Caco-2 (cell line): Measurements from ENCODE around the gene CNOT1. TPM values are rescaled to one million over a fixed set of nuclear protein-coding genes. Genes with fewer than 3 reads are reported as not detected.

Experiments
- BruUV-seq: library from RNA; stranded (reverse); fragments of 400-500 nt; replicated peaks from 2 replicates; lab custom pipeline; 2021; lab: Mats Ljungman, UMichigan
- CTCF ChIA-PET: fragments of 300-600 bp; sonication (Branson Sonifier 250); formaldehyde crosslinking; loops from one replicate; lab custom pipeline; 2022; ENCODE audit warnings: antibody characterized with exemption; lab: Charles Lee
- POLR2A ChIA-PET: fragments of 300-600 bp; sonication (Branson Sonifier 250); formaldehyde crosslinking; loops from one replicate; lab custom pipeline; 2022; ENCODE audit warnings: antibody characterized with exemption; lab: Charles Lee
- DNase-seq, 2 experiments: peaks; one replicate each; pipeline versions ENCODE4 v3.0.0 to v3.0.0-alpha.2; 2020 to 2022
- H3K27me3 ChIP-seq: replicated peaks from 2 replicates; pipeline ENCODE4 v1.6.0; 2011; ENCODE audit warnings: low read length; ENCODE audit not compliant: control insufficient read depth, insufficient read depth
- H3K36me3 ChIP-seq: 2 replicates; pipeline ENCODE4 v1.5.1; 2011; ENCODE audit warnings: low read length; ENCODE audit not compliant: control insufficient read depth, insufficient read depth
- H3K4me1 ChIP-seq: fragments of 250-450 bp; sonication (Bioruptor Pico); 2 replicates; pipeline ENCODE4 v1.5.1; 2020; ENCODE audit warnings: mild to moderate bottlenecking
- H3K4me3 ChIP-seq: 2 replicates; pipeline ENCODE4 v1.5.1; 2011; ENCODE audit warnings: low read depth, mild to moderate bottlenecking, control low read depth, low read length
- H3K9me3 ChIP-seq: fragments of 250-450 bp; sonication (Bioruptor Pico); 2 replicates; pipeline ENCODE4 v1.5.1; 2020; ENCODE audit warnings: mild to moderate bottlenecking, moderate library complexity
- H3K27ac Mint-ChIP-seq: one replicate; pipeline ENCODE4 v1.8.0; 2022; ENCODE audit warnings: mixed read lengths; ENCODE audit not compliant: unreplicated experiment
- H3K27me3 Mint-ChIP-seq: one replicate; pipeline ENCODE4 v1.8.0; 2022; ENCODE audit warnings: mixed read lengths; ENCODE audit not compliant: insufficient read depth, unreplicated experiment
- H3K36me3 Mint-ChIP-seq: one replicate; pipeline ENCODE4 v1.8.0; 2022; ENCODE audit warnings: mild to moderate bottlenecking, mixed read lengths; ENCODE audit not compliant: insufficient read depth, unreplicated experiment
- H3K4me1 Mint-ChIP-seq: one replicate; pipeline ENCODE4 v1.8.0; 2022; ENCODE audit warnings: low read depth, mixed read lengths; ENCODE audit not compliant: unreplicated experiment
- H3K4me3 Mint-ChIP-seq: one replicate; pipeline ENCODE4 v1.8.0; 2022; ENCODE audit warnings: mild to moderate bottlenecking, moderate library complexity, mixed read lengths; ENCODE audit not compliant: unreplicated experiment
- H3K9me3 Mint-ChIP-seq: one replicate; pipeline ENCODE4 v1.8.0; 2022; ENCODE audit warnings: mixed read lengths; ENCODE audit not compliant: unreplicated experiment
- CTCF ChIP-seq, 2 experiments: fragments of 200-600 bp in 1 of 2; IDR thresholded peaks; 1 replicate in 1 of 2; 2 replicates in 1 of 2; pipeline versions ENCODE4 v1.5.1 to v1.8.0; 2011 to 2022; ENCODE audit warnings: antibody characterized with exemption in 1 of 2, control low read depth in 1 of 2, inconsistent platforms in 1 of 2, low read depth in 1 of 2, low read length in 1 of 2, mild to moderate bottlenecking in 1 of 2, moderate library complexity in 1 of 2; ENCODE audit not compliant: insufficient read depth in 1 of 2, severe bottlenecking in 1 of 2, unreplicated experiment in 1 of 2
- intact Hi-C: fragments of 100-400 bp; cut with micrococcal nuclease; formaldehyde crosslinking; loops from one replicate; pipeline ENCODE4 v1.10.0; 2022; ENCODE audit not compliant: unreplicated experiment
- total RNA-seq: library from RNA; stranded (reverse); gene quantifications from 2 replicates; pipeline ENCODE4 v1.2.3, GENCODE V29; 2022

CNOT1 gene
- total RNA-seq, 1 experiment from 2014 or later = 413 TPM

GRCh38 chr16:58635502-58635901, 5.9 kb upstream of the CNOT1 start:
- POLR2A ChIA-PET = no interaction called here
- CTCF ChIA-PET = no interaction called here
- Mint-ChIP-seq H3K9me3 (no peaks in the 10 kb centered on the region), H3K4me3 (no peak overlapping the region), H3K4me1 (peaks cover 30% of the 10 kb centered on the region), H3K36me3 (peaks cover 16% of the 10 kb centered on the region), H3K27ac (peak overlapping the region; percentile 85), H3K27me3 (no peaks in the 10 kb centered on the region)
- Histone ChIP-seq H3K4me3 (no peak overlapping the region), H3K27me3 (no peaks in the 10 kb centered on the region), H3K36me3 (no peaks in the 10 kb centered on the region), H3K9me3 (no peaks in the 10 kb centered on the region), H3K4me1 (peaks cover 30% of the 10 kb centered on the region)
- TF ChIP-seq CTCF (IDR thresholded peaks at IDR 0.05; ENCODE audit: insufficient read depth in 1 of 2, low read depth in 1 of 2, low read length in 1 of 2, severe bottlenecking in 1 of 2, unreplicated experiment in 1 of 2) = no peak
- intact Hi-C loops = no loop called here
- no TSS peak for BruUV-seq
- DNase-seq = no peak

GRCh38 chr16:58634265-58634802, 4.7 kb upstream of the CNOT1 start:
- no peak for TF ChIP-seq CTCF (IDR thresholded peaks at IDR 0.05; ENCODE audit: insufficient read depth in 1 of 2, low read depth in 1 of 2, low read length in 1 of 2, severe bottlenecking in 1 of 2, unreplicated experiment in 1 of 2)
- Mint-ChIP-seq H3K27me3 (no peaks in the 10 kb centered on the region), H3K4me1 (peaks cover 30% of the 10 kb centered on the region), H3K36me3 (peaks cover 28% of the 10 kb centered on the region), H3K4me3 (peak overlapping the region; percentile 4), H3K27ac (peak overlapping the region; percentile 85), H3K9me3 (no peaks in the 10 kb centered on the region)
- H3K4me3 ChIP-seq = no peak overlapping the region
- no peaks in the 10 kb centered on the region for H3K36me3 ChIP-seq
- ChIA-PET CTCF (interaction anchor here (0.6 to 1.4 kb wide), 5 partner anchors 23 to 122 kb away, joined by 3 to 6 read pairs (median 3); no protein-coding TSS in a partner anchor), POLR2A (interaction anchor here (0.6 to 1.0 kb wide), 4 partner anchors 23 to 464 kb away, joined by 3 to 11 read pairs (median 4); no protein-coding TSS in a partner anchor)
- no peaks in the 10 kb centered on the region for H3K9me3 ChIP-seq
- H3K27me3 ChIP-seq = no peaks in the 10 kb centered on the region
- intact Hi-C loops = loop anchor here (1.0 kb wide), 2 partner anchors 27 to 133 kb away; no protein-coding TSS in a partner anchor
- H3K4me1 ChIP-seq = peaks cover 30% of the 10 kb centered on the region
- no TSS peak for BruUV-seq
- peak; percentile 77 to 82 for DNase-seq

GRCh38 chr16:58628845-58629732, 537 bp downstream of the CNOT1 start:
- Mint-ChIP-seq H3K27ac (peak overlapping the region; percentile 99), H3K4me3 (peak overlapping the region; percentile 92), H3K36me3 (peaks cover 67% of the 10 kb centered on the region), H3K9me3 (no peaks in the 10 kb centered on the region), H3K4me1 (peaks cover 7% of the 10 kb centered on the region), H3K27me3 (no peaks in the 10 kb centered on the region)
- peak overlapping the region; percentile 87 for H3K4me3 ChIP-seq
- no peak for TF ChIP-seq CTCF (IDR thresholded peaks at IDR 0.05; ENCODE audit: insufficient read depth in 1 of 2, low read depth in 1 of 2, low read length in 1 of 2, severe bottlenecking in 1 of 2, unreplicated experiment in 1 of 2)
- intact Hi-C loops = no loop called here
- DNase-seq = peak; percentile 66 to 70
- 0 out of 2 replicates have a peak, but pooled peaks cover 2% of the 10 kb centered on the region for H3K36me3 ChIP-seq
- POLR2A ChIA-PET = interaction anchor here (0.5 kb wide), 1 partner anchor 31 kb away, joined by 3 read pairs; no protein-coding TSS in a partner anchor
- BruUV-seq = no TSS peak
- H3K27me3 ChIP-seq = no peaks in the 10 kb centered on the region
- no peaks in the 10 kb centered on the region for H3K9me3 ChIP-seq
- peaks cover 1% of the 10 kb centered on the region for H3K4me1 ChIP-seq
- CTCF ChIA-PET = no interaction called here
